NT2/D1 (cell line): Measurements from ENCODE around the gene WRAP53.

Experiments
- SUZ12 ChIP-seq: IDR thresholded peaks from 2 replicates; pipeline ENCODE4 v1.6.1; 2011; ENCODE audit not compliant: insufficient read length, insufficient read depth; ENCODE audit errors: extremely low read depth
- YY1 ChIP-seq: IDR thresholded peaks from 2 replicates; pipeline ENCODE4 v1.6.1; 2011; ENCODE audit not compliant: insufficient read length, insufficient read depth
- ZNF274 ChIP-seq: IDR thresholded peaks from 2 replicates; pipeline ENCODE4 v1.6.1; 2011; ENCODE audit warnings: mild to moderate bottlenecking, low read depth, low read length

DNA sequence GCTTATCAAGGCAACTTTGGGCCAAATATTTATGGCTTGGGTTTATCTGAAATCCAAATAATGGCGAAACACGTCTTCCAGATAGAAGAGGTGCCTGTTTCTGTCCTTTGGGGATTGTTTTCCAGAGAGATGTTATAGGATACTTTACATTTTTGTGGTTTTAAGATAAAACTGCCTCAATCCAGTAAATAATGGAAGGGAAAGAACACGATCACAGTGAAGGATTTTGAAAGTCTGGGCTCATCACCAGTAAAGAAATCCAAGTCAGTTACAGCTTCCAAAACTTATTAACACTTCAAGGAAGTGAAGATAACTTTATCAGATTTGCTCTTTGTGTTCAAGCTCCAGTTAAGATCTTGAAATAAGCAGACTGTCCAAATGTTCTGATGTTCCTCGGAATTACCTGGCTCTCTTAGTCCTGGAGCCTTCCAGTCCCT lies 59.4 kb downstream of the WRAP53 start:
- no peak for TF ChIP-seq YY1
- no peak for TF ChIP-seq SUZ12
- TF ChIP-seq ZNF274: no peak
